ENCODE data around the gene SHC4. TPM values are rescaled to one million over a fixed set of nuclear protein-coding genes. Genes with fewer than 3 reads are reported as not detected.

SHC4 gene
- total RNA-seq, 2 experiments from 2014 or later: 0.41 to 1.3 TPM

DNA sequence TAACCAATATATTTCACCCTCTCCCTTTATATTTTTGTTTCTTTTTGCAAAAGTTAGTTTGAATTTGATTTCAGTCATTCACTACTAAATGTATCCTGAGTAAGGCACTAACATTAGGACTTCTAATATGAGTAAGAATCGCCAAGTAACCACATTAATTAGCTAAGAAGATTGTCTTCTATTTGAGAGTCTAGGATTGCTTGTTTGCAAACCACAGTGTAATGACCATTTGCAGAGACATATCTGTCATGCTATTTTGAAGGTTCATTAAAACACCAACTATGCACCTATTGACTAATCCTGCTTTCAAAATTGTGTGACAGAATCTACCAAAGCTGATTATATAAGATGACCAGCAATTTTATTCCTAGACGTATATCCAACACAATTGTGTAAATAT lies 91.1 kb downstream of the SHC4 start:
- ChIA-PET CTCF (ENCODE audit: unreplicated experiment) (no interaction called here), POLR2A (no interaction called here)
- no TSS peak for BruUV-seq (replicated peaks)
- Histone ChIP-seq H3K27ac (ENCODE audit: low read depth, low read length, poor library complexity, severe bottlenecking) (no peak overlapping the region), H3K9me3 (ENCODE audit: low read length) (no peaks in the 10 kb centered on the region), H3K4me1 (ENCODE audit: insufficient read depth, low read length, poor library complexity, severe bottlenecking) (no peaks in the 10 kb centered on the region), H3K79me2 (ENCODE audit: insufficient read depth, low read depth, low read length) (no peaks in the 10 kb centered on the region), H3K4me2 (ENCODE audit: low read length) (no peak overlapping the region), H3K9me2 (ENCODE audit: insufficient read depth, low read length) (no peaks in the 10 kb centered on the region), H3K36me3 (ENCODE audit: insufficient read depth, low read length) (no peaks in the 10 kb centered on the region), H3K4me3 (ENCODE audit: low read depth, low read length, poor library complexity, severe bottlenecking) (no peak overlapping the region), H2AFZ (ENCODE audit: low read length) (no peak overlapping the region), H4K20me1 (ENCODE audit: insufficient read depth, low read length) (no peaks in the 10 kb centered on the region)
- intact Hi-C loops (cut with micrococcal nuclease; ENCODE audit: unreplicated experiment): no loop called here
- no peak for DNase-seq (ENCODE audit: low spot score)
- TF ChIP-seq EZH2phosphoT487 (IDR thresholded peaks at IDR 0.05; ENCODE audit: borderline replicate concordance, low read depth, low read length): no peak
- no peak for TF ChIP-seq CTCF (conservative IDR thresholded peaks at IDR 0.05; ENCODE audit: low read length)

DNA sequence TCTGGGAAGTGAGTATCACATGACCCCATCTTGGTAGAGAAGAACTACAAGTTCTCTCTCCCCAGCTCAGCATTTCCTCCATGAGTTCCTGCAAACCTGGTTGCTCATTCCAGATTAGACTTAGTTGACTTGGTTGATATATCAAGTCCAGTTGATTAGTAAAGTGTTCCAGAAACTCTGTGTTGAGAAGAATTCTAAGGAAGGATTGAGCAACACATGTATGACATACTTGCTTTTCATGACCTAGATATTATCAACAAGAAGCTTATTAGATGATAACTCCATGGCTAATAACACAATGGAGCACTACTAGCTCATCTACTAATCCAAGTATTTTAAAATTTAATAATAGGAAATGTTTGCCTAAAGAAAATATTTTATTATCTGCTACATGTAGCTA lies 92.2 kb downstream of the SHC4 start:
- no peak overlapping the region for H3K27ac ChIP-seq (ENCODE audit: low read depth, low read length, poor library complexity, severe bottlenecking)
- no peaks in the 10 kb centered on the region for H3K4me1 ChIP-seq (ENCODE audit: insufficient read depth, low read length, poor library complexity, severe bottlenecking)
- H4K20me1 ChIP-seq (ENCODE audit: insufficient read depth, low read length): no peaks in the 10 kb centered on the region
- no peak overlapping the region for H3K4me3 ChIP-seq (ENCODE audit: low read depth, low read length, poor library complexity, severe bottlenecking)
- H2AFZ ChIP-seq (ENCODE audit: low read length): no peak overlapping the region
- no peak overlapping the region for H3K4me2 ChIP-seq (ENCODE audit: low read length)
- no peaks in the 10 kb centered on the region for H3K9me2 ChIP-seq (ENCODE audit: insufficient read depth, low read length)
- DNase-seq (ENCODE audit: low spot score): no peak
- no peaks in the 10 kb centered on the region for H3K36me3 ChIP-seq (ENCODE audit: insufficient read depth, low read length)
- no peaks in the 10 kb centered on the region for H3K9me3 ChIP-seq (ENCODE audit: low read length)
- no TSS peak for BruUV-seq (replicated peaks)
- ChIA-PET POLR2A (interaction anchor here (0.9 to 1.0 kb wide), 2 partner anchors 12 to 365 kb away, joined by 3 read pairs; no protein-coding TSS in a partner anchor), CTCF (ENCODE audit: unreplicated experiment) (no interaction called here)
- intact Hi-C loops (cut with micrococcal nuclease; ENCODE audit: unreplicated experiment): no loop called here
- TF ChIP-seq CTCF (conservative IDR thresholded peaks at IDR 0.05; ENCODE audit: low read length): no peak
- no peak for TF ChIP-seq EZH2phosphoT487 (IDR thresholded peaks at IDR 0.05; ENCODE audit: borderline replicate concordance, low read depth, low read length)
- H3K79me2 ChIP-seq (ENCODE audit: insufficient read depth, low read depth, low read length): no peaks in the 10 kb centered on the region

DNA sequence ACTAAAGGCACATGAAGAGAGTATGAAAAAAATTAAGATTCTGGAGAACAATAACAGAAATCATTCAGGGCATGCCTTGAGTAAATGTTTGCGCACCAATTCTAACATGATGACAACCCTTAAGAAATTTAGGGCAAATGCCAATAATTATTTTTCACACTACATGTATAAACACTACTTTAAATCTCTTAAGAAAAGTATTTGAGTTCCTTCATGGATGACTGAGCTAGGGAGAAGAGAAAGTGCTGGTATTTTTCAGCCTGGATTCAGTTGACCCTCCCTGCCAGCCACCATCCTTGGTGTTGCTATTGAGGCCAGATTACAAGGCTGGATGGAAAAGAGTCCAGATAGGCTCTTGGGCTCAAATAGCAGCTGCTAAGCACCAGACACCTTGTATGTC lies 93.8 kb downstream of the SHC4 start:
- H2AFZ ChIP-seq (ENCODE audit: low read length): no peak overlapping the region
- H3K9me3 ChIP-seq (ENCODE audit: low read length): no peaks in the 10 kb centered on the region
- no peak overlapping the region for H3K27ac ChIP-seq (ENCODE audit: low read depth, low read length, poor library complexity, severe bottlenecking)
- no peaks in the 10 kb centered on the region for H3K36me3 ChIP-seq (ENCODE audit: insufficient read depth, low read length)
- ChIA-PET POLR2A (interaction anchor here (0.7 kb wide), 2 partner anchors 591 to 762 kb away, joined by 3 read pairs; no protein-coding TSS in a partner anchor), CTCF (ENCODE audit: unreplicated experiment) (no interaction called here)
- no TSS peak for BruUV-seq (replicated peaks)
- no peaks in the 10 kb centered on the region for H3K9me2 ChIP-seq (ENCODE audit: insufficient read depth, low read length)
- H3K79me2 ChIP-seq (ENCODE audit: insufficient read depth, low read depth, low read length): no peaks in the 10 kb centered on the region
- H3K4me3 ChIP-seq (ENCODE audit: low read depth, low read length, poor library complexity, severe bottlenecking): no peak overlapping the region
- no peak overlapping the region for H3K4me2 ChIP-seq (ENCODE audit: low read length)
- no peak for DNase-seq (ENCODE audit: low spot score)
- TF ChIP-seq CTCF (conservative IDR thresholded peaks at IDR 0.05; ENCODE audit: low read length) (no peak), EZH2phosphoT487 (IDR thresholded peaks at IDR 0.05; ENCODE audit: borderline replicate concordance, low read depth, low read length) (no peak)
- intact Hi-C loops (cut with micrococcal nuclease; ENCODE audit: unreplicated experiment): loop anchor here (10.0 kb wide), 1 partner anchor 1275 kb away; no protein-coding TSS in a partner anchor
- no peaks in the 10 kb centered on the region for H3K4me1 ChIP-seq (ENCODE audit: insufficient read depth, low read length, poor library complexity, severe bottlenecking)
- no peaks in the 10 kb centered on the region for H4K20me1 ChIP-seq (ENCODE audit: insufficient read depth, low read length)

Measured in OCI-LY7 (cell line).